ENCODE measurements around the gene FRMD4B. TPM values are rescaled to one million over a fixed set of nuclear protein-coding genes. Genes with fewer than 3 reads are reported as not detected.
A peak's percentile ranks its signal among the peaks of the same experiment; 100 is the strongest.

FRMD4B gene
- total RNA-seq, 5 donors from 2014 or later (not counting 1 experiment from before 2014, with no cell fraction given), result 5.5 to 23.1 (median 10.9) TPM

DNA sequence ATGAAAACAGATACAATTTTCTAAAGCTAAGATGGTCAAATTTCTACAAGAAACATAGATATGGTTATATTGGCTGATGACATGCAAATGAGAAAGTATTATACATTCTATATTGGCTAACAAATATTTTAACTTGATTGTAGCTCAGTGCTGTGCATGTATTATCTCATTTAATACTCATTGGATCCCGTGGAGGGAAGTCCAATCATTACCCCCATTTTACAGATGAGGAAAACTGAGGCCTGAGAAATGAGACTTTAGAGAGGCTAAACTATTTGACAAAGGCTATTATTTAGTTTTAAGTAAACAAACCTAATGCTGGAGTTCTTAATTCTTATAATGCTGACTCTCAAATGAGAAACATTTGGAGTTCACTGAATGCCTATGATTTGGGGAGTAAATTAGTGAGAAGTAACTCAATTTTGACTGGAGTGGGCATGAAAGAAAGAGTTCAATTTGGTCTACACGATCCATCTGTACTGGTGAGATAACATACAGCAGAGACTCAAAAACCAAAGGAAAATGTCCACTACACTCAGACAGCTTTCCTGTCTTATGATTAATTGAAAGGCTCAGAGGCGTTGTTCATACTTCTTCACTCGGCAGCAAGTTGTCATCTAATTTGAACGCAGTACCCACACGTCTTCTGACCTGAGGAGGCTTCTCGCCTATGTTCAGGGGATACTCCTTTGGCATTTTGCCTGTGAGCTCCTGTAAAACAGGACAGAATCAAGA lies 191.3 kb downstream of the FRMD4B start:
- Histone ChIP-seq H3K4me1 (ENCODE audit: control insufficient read depth in 1 of 2, extremely low read depth in 1 of 2, insufficient read depth in 2 of 2, low read length in 2 of 2) (peaks cover 10 to 16% of the 10 kb centered on the region in 2 experiments), H3K27ac (ENCODE audit: low read length) (no peak overlapping the region), H3K36me3 (ENCODE audit: control insufficient read depth in 2 of 2, extremely low read depth in 1 of 2, insufficient read depth in 1 of 2, low read length in 1 of 2) (peaks cover 0 to 17% of the 10 kb centered on the region in 2 donors), H3K27me3 (replicated peaks in 1 of 2; ENCODE audit: control insufficient read depth in 2 of 2, extremely low read depth in 1 of 2, insufficient read depth in 2 of 2, low read length in 1 of 2) (no peaks in the 10 kb centered on the region), H3K4me3 (ENCODE audit: control insufficient read depth in 1 of 2, extremely low read depth in 1 of 2, low read length in 1 of 2) (no peak overlapping the region), H3K9me3 (no peaks in the 10 kb centered on the region)
- Mint-ChIP-seq H3K27me3 (no peaks in the 10 kb centered on the region), H3K27ac (peak overlapping the region in 1 of 2 donors; percentile 8), H3K9me3 (no peaks in the 10 kb centered on the region), H3K4me1 (peaks cover 28 to 36% (median 31%) of the 10 kb centered on the region in 3 donors), H3K4me3 (no peak overlapping the region), H3K36me3 (peaks cover 43% of the 10 kb centered on the region)
- POLR2A ChIA-PET, result no interaction called here
- CTCF ChIA-PET, result interaction anchor here (0.6 to 1.2 kb wide), 3 partner anchors 24 to 34 kb away, joined by 4 to 6 read pairs (median 5); no protein-coding TSS in a partner anchor
- DNase-seq (no peak), ATAC-seq (replicated peaks in 1 of 4) (no peak)
- WGBS (ENCODE audit: insufficient coverage), result 77% methylated on average over 5 of the region's 7 CpGs

DNA sequence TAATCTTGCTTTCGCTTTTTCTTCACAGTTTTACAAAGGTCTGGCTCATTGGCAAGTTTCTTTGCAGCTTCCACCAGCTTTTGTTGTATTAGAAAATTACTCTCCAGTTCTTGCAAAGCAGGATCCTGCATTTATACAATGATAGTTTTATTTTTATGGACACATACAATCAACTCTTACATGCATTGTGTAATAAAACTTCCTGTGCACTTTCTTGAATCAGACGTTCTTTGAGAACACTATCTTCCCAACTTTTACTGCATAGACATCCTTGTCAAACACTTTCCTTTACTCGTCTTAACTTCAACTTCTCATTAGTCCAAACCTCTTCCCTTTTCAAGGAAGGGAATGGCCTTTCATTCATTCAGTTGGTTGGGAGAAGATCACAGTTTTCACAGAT lies 192.1 kb downstream of the FRMD4B start:
- Histone ChIP-seq H3K27me3 (replicated peaks in 1 of 2; ENCODE audit: control insufficient read depth in 2 of 2, extremely low read depth in 1 of 2, insufficient read depth in 2 of 2, low read length in 1 of 2) (no peaks in the 10 kb centered on the region), H3K4me3 (ENCODE audit: control insufficient read depth in 1 of 2, extremely low read depth in 1 of 2, low read length in 1 of 2) (no peak overlapping the region), H3K4me1 (ENCODE audit: control insufficient read depth in 1 of 2, extremely low read depth in 1 of 2, insufficient read depth in 2 of 2, low read length in 2 of 2) (peaks cover 7 to 12% of the 10 kb centered on the region in 2 experiments), H3K9me3 (no peaks in the 10 kb centered on the region), H3K27ac (ENCODE audit: low read length) (no peak overlapping the region), H3K36me3 (ENCODE audit: control insufficient read depth in 2 of 2, extremely low read depth in 1 of 2, insufficient read depth in 1 of 2, low read length in 1 of 2) (peaks cover 0 to 17% of the 10 kb centered on the region in 2 donors)
- H3K4me1 Mint-ChIP-seq, result peaks cover 20 to 30% (median 23%) of the 10 kb centered on the region in 3 donors
- ChIA-PET POLR2A (no interaction called here), CTCF (interaction anchor here (0.8 to 1.2 kb wide), 3 partner anchors 32 to 42 kb away, joined by 3 to 4 read pairs (median 3); no protein-coding TSS in a partner anchor)
- no peak for ATAC-seq (replicated peaks in 1 of 4)
- no peak overlapping the region for H3K27ac Mint-ChIP-seq
- no peak for DNase-seq
- no peak overlapping the region for H3K4me3 Mint-ChIP-seq
- H3K27me3 Mint-ChIP-seq, result no peaks in the 10 kb centered on the region
- peaks cover 46% of the 10 kb centered on the region for H3K36me3 Mint-ChIP-seq
- no CpG with 5 or more reads among the region's 3 CpGs for WGBS (ENCODE audit: insufficient coverage)
- H3K9me3 Mint-ChIP-seq, result no peaks in the 10 kb centered on the region

DNA sequence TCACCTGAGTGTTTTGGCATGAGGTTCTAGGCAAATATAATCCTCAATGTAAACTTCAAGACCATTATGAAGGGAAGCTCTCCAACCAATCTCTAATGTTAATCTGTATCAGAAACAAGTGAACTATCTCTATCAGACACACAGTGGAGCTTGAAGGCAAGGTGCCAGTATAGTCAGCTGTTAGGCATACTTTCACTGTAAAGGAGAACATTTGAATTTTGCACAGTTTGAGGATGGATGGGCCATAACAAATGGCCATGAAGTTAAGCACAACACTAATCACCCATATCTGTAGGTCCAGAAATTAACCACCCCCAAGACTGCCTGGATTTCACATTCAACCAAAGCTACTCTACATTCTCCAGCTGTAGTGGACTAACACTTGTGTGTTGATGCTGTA lies 194.4 kb downstream of the FRMD4B start:
- H3K9me3 ChIP-seq, result no peaks in the 10 kb centered on the region
- peaks cover 0 to 20% of the 10 kb centered on the region in 2 donors for H3K36me3 ChIP-seq (ENCODE audit: control insufficient read depth in 2 of 2, extremely low read depth in 1 of 2, insufficient read depth in 1 of 2, low read length in 1 of 2)
- H3K27me3 ChIP-seq (replicated peaks in 1 of 2; ENCODE audit: control insufficient read depth in 2 of 2, extremely low read depth in 1 of 2, insufficient read depth in 2 of 2, low read length in 1 of 2), result no peaks in the 10 kb centered on the region
- Mint-ChIP-seq H3K27me3 (no peaks in the 10 kb centered on the region), H3K9me3 (no peaks in the 10 kb centered on the region), H3K4me3 (no peak overlapping the region), H3K36me3 (peaks cover 41% of the 10 kb centered on the region), H3K27ac (no peak overlapping the region), H3K4me1 (peaks cover 0 to 8% (median 5%) of the 10 kb centered on the region in 3 donors)
- no peak overlapping the region for H3K27ac ChIP-seq (ENCODE audit: low read length)
- ChIA-PET CTCF (interaction anchor here in 1 of 2 donors (0.9 kb wide), 1 partner anchor 30 kb away, joined by 3 read pairs; no protein-coding TSS in a partner anchor), POLR2A (no interaction called here)
- H3K4me1 ChIP-seq (ENCODE audit: control insufficient read depth in 1 of 2, extremely low read depth in 1 of 2, insufficient read depth in 2 of 2, low read length in 2 of 2), result no peaks in the 10 kb centered on the region
- DNase-seq (no peak), ATAC-seq (replicated peaks in 1 of 4) (no peak)
- H3K4me3 ChIP-seq (ENCODE audit: control insufficient read depth in 1 of 2, extremely low read depth in 1 of 2, low read length in 1 of 2), result no peak overlapping the region

- Mint-ChIP-seq H3K4me3 (no peak overlapping the region), H3K9me3 (no peaks in the 10 kb centered on the region), H3K36me3 (peaks cover 32% of the 10 kb centered on the region), H3K4me1 (peaks cover 0 to 5% (median 5%) of the 10 kb centered on the region in 3 donors), H3K27ac (no peak overlapping the region), H3K27me3 (no peaks in the 10 kb centered on the region)
- no peak for DNase-seq
- ChIA-PET POLR2A (no interaction called here), CTCF (no interaction called here)
- no peak overlapping the region for H3K4me3 ChIP-seq (ENCODE audit: control insufficient read depth in 1 of 2, extremely low read depth in 1 of 2, low read length in 1 of 2)
- WGBS (ENCODE audit: insufficient coverage), result no CpG with 5 or more reads among the region's 4 CpGs
- no peak for ATAC-seq (replicated peaks in 1 of 4)
- H3K27ac ChIP-seq (ENCODE audit: low read length), result no peak overlapping the region
- H3K4me1 ChIP-seq (ENCODE audit: control insufficient read depth in 1 of 2, extremely low read depth in 1 of 2, insufficient read depth in 2 of 2, low read length in 2 of 2), result no peaks in the 10 kb centered on the region
- H3K9me3 ChIP-seq, result no peaks in the 10 kb centered on the region
- no peaks in the 10 kb centered on the region for H3K27me3 ChIP-seq (replicated peaks in 1 of 2; ENCODE audit: control insufficient read depth in 2 of 2, extremely low read depth in 1 of 2, insufficient read depth in 2 of 2, low read length in 1 of 2)
- peaks cover 0 to 15% of the 10 kb centered on the region in 2 donors for H3K36me3 ChIP-seq (ENCODE audit: control insufficient read depth in 2 of 2, extremely low read depth in 1 of 2, insufficient read depth in 1 of 2, low read length in 1 of 2)
Observed at GRCh38 chr3:69189487-69189886, 196.4 kb downstream of the FRMD4B start.

GRCh38 chr3:69186575-69187093 lies 199.3 kb downstream of the FRMD4B start:
- no peak overlapping the region for H3K4me3 ChIP-seq (ENCODE audit: control insufficient read depth in 1 of 2, extremely low read depth in 1 of 2, low read length in 1 of 2)
- H3K4me1 ChIP-seq (ENCODE audit: control insufficient read depth in 1 of 2, extremely low read depth in 1 of 2, insufficient read depth in 2 of 2, low read length in 2 of 2), result no peaks in the 10 kb centered on the region
- Mint-ChIP-seq H3K27me3 (no peaks in the 10 kb centered on the region), H3K36me3 (peaks cover 35% of the 10 kb centered on the region), H3K4me3 (no peak overlapping the region), H3K27ac (no peak overlapping the region), H3K4me1 (no peaks in the 10 kb centered on the region), H3K9me3 (no peaks in the 10 kb centered on the region)
- WGBS (ENCODE audit: insufficient coverage), result 100% methylated on average over 1 of the region's 4 CpGs
- POLR2A ChIA-PET, result no interaction called here
- H3K27me3 ChIP-seq (replicated peaks in 1 of 2; ENCODE audit: control insufficient read depth in 2 of 2, extremely low read depth in 1 of 2, insufficient read depth in 2 of 2, low read length in 1 of 2), result no peaks in the 10 kb centered on the region
- DNase-seq, result no peak
- H3K27ac ChIP-seq (ENCODE audit: low read length), result no peak overlapping the region
- ATAC-seq (replicated peaks in 1 of 4), result no peak
- H3K9me3 ChIP-seq, result no peaks in the 10 kb centered on the region
- CTCF ChIA-PET, result no interaction called here
- peaks cover 0 to 18% of the 10 kb centered on the region in 2 donors for H3K36me3 ChIP-seq (ENCODE audit: control insufficient read depth in 2 of 2, extremely low read depth in 1 of 2, insufficient read depth in 1 of 2, low read length in 1 of 2)

DNA sequence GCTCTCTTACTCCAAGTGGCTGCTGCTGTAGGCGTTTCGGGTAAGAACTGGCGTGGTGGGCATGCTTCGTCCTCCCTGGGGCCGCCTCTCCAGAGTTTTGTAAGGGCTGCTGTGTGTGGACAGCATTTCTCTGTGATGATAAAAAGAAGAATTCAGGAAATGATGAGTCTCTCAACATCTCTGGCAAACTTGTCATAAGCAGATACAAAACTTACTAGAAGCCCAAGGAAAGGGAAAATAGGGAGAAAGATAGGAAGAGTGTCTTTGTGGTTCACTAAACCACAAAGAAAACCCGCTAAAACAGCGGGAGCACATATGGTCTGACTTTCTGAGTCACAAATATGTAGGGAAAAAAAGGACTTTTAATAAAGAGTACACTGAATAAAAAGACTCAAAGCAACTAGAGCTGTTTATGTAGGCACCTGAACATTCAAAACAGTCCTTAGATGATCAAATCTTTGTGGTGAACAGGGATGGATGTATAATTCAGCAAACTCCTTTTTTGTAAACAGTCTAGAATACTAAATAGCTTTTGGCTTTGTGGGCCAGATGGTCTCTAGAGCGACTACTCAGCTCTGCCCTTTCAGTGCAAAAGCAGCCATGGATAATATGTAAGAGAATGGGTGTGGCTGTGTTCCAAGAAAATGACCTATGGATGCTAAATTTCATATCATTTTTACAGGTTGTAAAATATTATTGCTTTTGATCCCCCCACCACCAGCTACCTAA lies 203.1 kb downstream of the FRMD4B start:
- no peak overlapping the region for H3K4me3 ChIP-seq (ENCODE audit: control insufficient read depth in 1 of 2, extremely low read depth in 1 of 2, low read length in 1 of 2)
- CTCF ChIA-PET, result interaction anchor here in 1 of 2 donors (0.6 kb wide), 2 partner anchors 138 to 1136 kb away, joined by 3 to 4 read pairs; no protein-coding TSS in a partner anchor
- no peaks in the 10 kb centered on the region for H3K27me3 ChIP-seq (replicated peaks in 1 of 2; ENCODE audit: control insufficient read depth in 2 of 2, extremely low read depth in 1 of 2, insufficient read depth in 2 of 2, low read length in 1 of 2)
- Mint-ChIP-seq H3K4me1 (peaks cover 0 to 18% (median 10%) of the 10 kb centered on the region in 3 donors), H3K9me3 (no peaks in the 10 kb centered on the region), H3K36me3 (peaks cover 41% of the 10 kb centered on the region), H3K4me3 (no peak overlapping the region), H3K27ac (peak overlapping the region; percentile 1 to 7), H3K27me3 (no peaks in the 10 kb centered on the region)
- no peak overlapping the region for H3K27ac ChIP-seq (ENCODE audit: low read length)
- ATAC-seq (replicated peaks in 1 of 4), result no peak
- H3K9me3 ChIP-seq, result no peaks in the 10 kb centered on the region
- H3K4me1 ChIP-seq (ENCODE audit: control insufficient read depth in 1 of 2, extremely low read depth in 1 of 2, insufficient read depth in 2 of 2, low read length in 2 of 2), result peaks cover 0 to 3% of the 10 kb centered on the region in 2 experiments
- H3K36me3 ChIP-seq (ENCODE audit: control insufficient read depth in 2 of 2, extremely low read depth in 1 of 2, insufficient read depth in 1 of 2, low read length in 1 of 2), result peaks cover 0 to 28% of the 10 kb centered on the region in 2 donors
- no peak for DNase-seq
- no CpG with 5 or more reads among the region's 8 CpGs for WGBS (ENCODE audit: insufficient coverage)
- POLR2A ChIA-PET, result interaction anchor here in 1 of 2 donors (0.6 kb wide), 1 partner anchor 10 kb away, joined by 3 read pairs; no protein-coding TSS in a partner anchor

Data from T-cell (primary cell).